GM12878 (cell line): ENCODE measurements around the gene RXFP1. TPM values are rescaled to one million over a fixed set of nuclear protein-coding genes. Genes with fewer than 3 reads are reported as not detected.

Source experiments
- ATAC-seq: fragments of 200-7000 bp; cut with Tn5 transposase; 3 replicates; pipeline ENCODE4 v1.9.1; 2020; ENCODE audit warnings: mild to moderate bottlenecking, moderate library complexity
- BruUV-seq: library from RNA; stranded (reverse); fragments of 400-500 nt; replicated peaks from 2 replicates; lab custom pipeline; 2021; lab: Mats Ljungman, UMichigan
- CTCF ChIA-PET: fragments of 300-600 bp; sonication (Branson Sonifier 250); formaldehyde crosslinking; extraction: SDS; loops from one replicate; lab custom pipeline; 2021; ENCODE audit warnings: inconsistent platforms; lab: Yijun Ruan, JAX
- POLR2A ChIA-PET: fragments of 350-600 bp; formaldehyde crosslinking; extraction: SDS; loops from one replicate; lab custom pipeline; 2021; ENCODE audit warnings: inconsistent platforms; lab: Charles Lee
- RAD21 ChIA-PET: fragments of 300-600 bp; sonication (Branson Sonifier 250); formaldehyde crosslinking; loops from one replicate; lab custom pipeline; 2023; ENCODE audit warnings: antibody characterized with exemption; ENCODE audit not compliant: unreplicated experiment; lab: Charles Lee
- SMC1A ChIA-PET: fragments of 300-600 bp; sonication (Branson Sonifier 250); formaldehyde crosslinking; loops from one replicate; lab custom pipeline; 2023; ENCODE audit not compliant: unreplicated experiment, uncharacterized antibody; lab: Charles Lee
- DNase-seq: peaks from one replicate; pipeline ENCODE4 v3.0.0-alpha.2; 2011; ENCODE audit warnings: low read depth, low spot score
- FAIRE-seq: peaks from 3 replicates; lab custom pipeline; 2011; peaks lifted over from hg19 to GRCh38; lab: Jason Lieb, UNC
- H2AFZ ChIP-seq: 2 replicates; pipeline ENCODE4 v1.6.0; 2011; ENCODE audit warnings: low read depth, low read length, control low read depth; ENCODE audit not compliant: control insufficient read depth
- H3K27ac ChIP-seq: 2 replicates; pipeline ENCODE4 v1.5.1; 2011; ENCODE audit warnings: control low read depth; ENCODE audit not compliant: control insufficient read depth, insufficient read depth
- H3K27me3 ChIP-seq, 2 experiments: replicated peaks in 1 of 2; 2 replicates each; pipeline versions ENCODE4 v1.6.0 to v1.6.1; 2011; ENCODE audit warnings: low read length in 1 of 2; ENCODE audit not compliant: control insufficient read depth in 2 of 2, insufficient read depth in 2 of 2
- H3K36me3 ChIP-seq, 2 experiments: 2 replicates each; pipeline ENCODE4 v1.5.1; 2011; ENCODE audit warnings: low read length in 1 of 2; ENCODE audit not compliant: control insufficient read depth in 2 of 2, insufficient read depth in 2 of 2
- H3K4me1 ChIP-seq: 2 replicates; pipeline ENCODE4 v1.6.1; 2011; ENCODE audit warnings: mild to moderate bottlenecking, low read length, moderate library complexity, mixed read lengths; ENCODE audit not compliant: control insufficient read depth, insufficient read depth
- H3K4me2 ChIP-seq: 2 replicates; pipeline ENCODE4 v1.6.0; 2011; ENCODE audit warnings: control low read depth; ENCODE audit not compliant: control insufficient read depth, insufficient read depth
- H3K4me3 ChIP-seq: fragments of 200-600 bp; sonication (generic); 2 replicates; pipeline ENCODE4 v1.5.1; 2016
- H3K79me2 ChIP-seq: 2 replicates; pipeline ENCODE4 v1.6.0; 2011; ENCODE audit warnings: low read length; ENCODE audit not compliant: control insufficient read depth, insufficient read depth
- H3K9ac ChIP-seq: 2 replicates; pipeline ENCODE4 v1.8.0; 2011; ENCODE audit warnings: low read length, control low read depth, mixed read lengths; ENCODE audit not compliant: control insufficient read depth, insufficient read depth
- H3K9me3 ChIP-seq: replicated peaks from 3 replicates; pipeline ENCODE4 v1.5.1; 2011; ENCODE audit warnings: mild to moderate bottlenecking, low read length; ENCODE audit not compliant: control insufficient read depth, insufficient read depth
- H4K20me1 ChIP-seq: 2 replicates; pipeline ENCODE4 v1.6.0; 2011; ENCODE audit not compliant: control insufficient read depth, insufficient read depth
- BCL3 ChIP-seq: IDR thresholded peaks from 2 replicates; pipeline ENCODE4 v1.6.1; 2011; ENCODE audit warnings: borderline replicate concordance, low read depth, mild to moderate bottlenecking, moderate library complexity, low read length; ENCODE audit not compliant: insufficient read depth, poor library complexity, severe bottlenecking
- E2F8 ChIP-seq: fragments of 450-650 bp; IDR thresholded peaks from 2 replicates; pipeline ENCODE4 v1.6.1; 2018; ENCODE audit warnings: mild to moderate bottlenecking, low read depth, moderate library complexity; ENCODE audit not compliant: partially characterized antibody
- EZH2 ChIP-seq: IDR thresholded peaks from 2 replicates; pipeline ENCODE4 v1.6.1; 2012; ENCODE audit warnings: low read depth, mild to moderate bottlenecking, control low read depth, inconsistent platforms, low read length, borderline replicate concordance; ENCODE audit not compliant: control insufficient read depth
- NFYB ChIP-seq: IDR thresholded peaks from 2 replicates; pipeline ENCODE4 v1.6.1; 2011; ENCODE audit warnings: low read depth, mild to moderate bottlenecking, low read length, improper control_type of control experiment, moderate library complexity; ENCODE audit not compliant: insufficient read depth
- RUNX3 ChIP-seq: IDR thresholded peaks from 2 replicates; pipeline ENCODE4 v1.6.1; 2012; ENCODE audit warnings: low read length, inconsistent platforms
- SMARCA5 ChIP-seq: fragments of 450-650 bp; IDR thresholded peaks from 2 replicates; pipeline ENCODE4 v1.6.1; 2017; ENCODE audit warnings: mild to moderate bottlenecking
- SUPT20H ChIP-seq: IDR thresholded peaks from 2 replicates; pipeline ENCODE4 v1.6.1; 2011; ENCODE audit warnings: low read depth, mild to moderate bottlenecking, low read length, moderate library complexity, borderline replicate concordance; ENCODE audit not compliant: control insufficient read depth
- WGBS: methylation state at CpG from one replicate; pipeline ENCODE4 v1.1.6; 2016; ENCODE audit warnings: low lambda C conversion rate; ENCODE audit not compliant: insufficient replicate concordance, insufficient coverage; ENCODE audit errors: missing lambda C conversion rate; 5-methylcytosine and 5-hydroxymethylcytosine counted together
- in situ Hi-C: fragments of 300-500 bp; cut with MboI; formaldehyde crosslinking; loops from 9 replicates; pipeline ENCODE4 v1.14.3; 2018; ENCODE audit warnings: mixed read lengths
- intact Hi-C: fragments of 100-400 bp; cut with micrococcal nuclease; formaldehyde crosslinking; loops from one replicate; pipeline ENCODE4 v1.14.2; 2022; ENCODE audit not compliant: unreplicated experiment
- polyA plus RNA-seq, 11 experiments: library from polyadenylated mRNA; depleted of rRNA in 4 of 11; unstranded in 6 of 11; stranded (reverse) in 5 of 11; fragments of >200 nt; fragmentation: Nextera tagmentation in 4 of 11; fragmentation: Illumina TruSeq in 1 of 11; extraction: Ambion mirVana in 4 of 11; extraction: Trizol in 1 of 11; gene quantifications; 1 replicate in 1 of 11; 2 replicates in 10 of 11; pipeline versions ENCODE4 v1.2.1 to v1.2.3, GENCODE V29; 2011 to 2016; ENCODE audit warnings: inconsistent platforms in 2 of 11, missing spikeins in 2 of 11, low read depth in 1 of 11
- total RNA-seq, 4 experiments: library from RNA; depleted of rRNA in 3 of 4; stranded (reverse); fragments of >200 nt in 3 of 4; fragmentation: Illumina TruSeq in 1 of 4; extraction: Trizol in 1 of 4; gene quantifications; 2 replicates each; pipeline versions ENCODE4 v1.2.1 to v1.2.3, GENCODE V29; 2013 to 2021
- TF ChIP-seq, protein P1 (sequence below): fragments of 450-650 bp; IDR thresholded peaks from 2 replicates; pipeline ENCODE4 v1.6.1; 2017; ENCODE audit warnings: mild to moderate bottlenecking, low read depth, inconsistent platforms; ENCODE audit not compliant: poor library complexity, severe bottlenecking
- TF ChIP-seq, protein P2 (sequence below): fragments of 450-650 bp; IDR thresholded peaks from 2 replicates; pipeline ENCODE4 v1.6.1; 2016; ENCODE audit warnings: mild to moderate bottlenecking
- TF ChIP-seq, protein P3 (sequence below): fragments of 450-650 bp; formaldehyde crosslinking; IDR thresholded peaks from 2 replicates; pipeline ENCODE4 v1.4.0; 2022; ENCODE audit warnings: mild to moderate bottlenecking, moderate library complexity

The RXFP1 gene
- total and polyA plus RNA-seq, 10 of the 15 experiments (the other 5 are each of a cell fraction or from before 2014, with no cell fraction given): 0.12 TPM; not detected in 9

DNA sequence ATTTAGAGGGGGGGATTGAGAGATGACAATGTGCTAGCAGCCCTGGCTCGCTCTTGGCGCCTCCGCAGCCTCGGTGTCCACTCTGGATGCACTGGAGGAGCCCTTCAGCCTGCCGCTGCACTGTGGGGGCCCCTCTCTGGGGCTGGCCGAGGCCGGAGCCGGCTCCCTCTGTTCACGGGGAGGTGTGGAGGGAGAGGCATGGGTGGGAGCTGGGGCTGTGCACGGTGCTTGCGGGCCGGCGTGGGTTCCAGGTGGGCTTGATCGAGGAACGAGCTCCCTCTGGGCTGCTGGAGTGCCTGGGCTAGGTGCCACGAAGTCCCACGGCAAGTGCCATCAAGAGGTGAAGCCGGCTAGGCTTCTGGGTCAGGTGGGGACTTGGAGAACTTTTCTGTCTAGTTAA is 143.1 kb downstream of the RXFP1 start (continued):
- no peak for TF ChIP-seq E2F8
- no peak for TF ChIP-seq NFYB
- TF ChIP-seq SMARCA5: no peak
- TF ChIP-seq, all 136 proteins: peak for 0

DNA sequence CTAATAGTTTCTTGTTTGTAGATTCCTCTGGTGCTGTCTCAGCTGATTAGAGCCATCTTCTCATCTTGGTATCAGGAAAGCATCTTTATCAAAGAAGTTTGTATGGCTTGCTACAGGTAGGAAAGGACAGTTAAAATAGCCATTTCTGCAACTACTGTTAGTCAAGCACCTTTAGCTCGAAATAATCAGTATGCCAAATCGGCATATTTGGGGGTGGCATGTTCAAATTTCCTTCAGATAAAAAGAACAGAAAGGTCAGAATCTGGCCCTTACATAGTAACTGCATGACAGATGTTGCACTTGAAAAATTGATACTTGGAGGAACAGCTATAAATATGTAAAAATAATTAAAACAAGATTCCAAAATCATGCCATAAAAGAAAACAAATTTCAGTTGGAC is 145.2 kb downstream of the RXFP1 start:
- WGBS: 75% methylated on average over 2 of the region's 2 CpGs
- SMC1A ChIA-PET: no interaction called here
- H4K20me1 ChIP-seq: no peaks in the 10 kb centered on the region
- H3K36me3 ChIP-seq: peaks cover 0 to 6% of the 10 kb centered on the region in 2 experiments; a peak in 1 of 4 replicates
- intact Hi-C loops (loop anchor here (2.0 kb wide), 1 partner anchor 780 kb away; no protein-coding TSS in a partner anchor), in situ Hi-C loops (no loop called here)
- H3K4me3 ChIP-seq: no peak overlapping the region
- DNase-seq (no peak), ATAC-seq (no peak), FAIRE-seq (no peak)
- no peak overlapping the region for H3K9ac ChIP-seq
- H3K27me3 ChIP-seq: no peaks in the 10 kb centered on the region
- H3K27ac ChIP-seq: no peak overlapping the region
- POLR2A ChIA-PET: no interaction called here
- H3K79me2 ChIP-seq: peaks cover 33% of the 10 kb centered on the region
- RAD21 ChIA-PET: no interaction called here
- no peak overlapping the region for H3K4me2 ChIP-seq
- no peaks in the 10 kb centered on the region for H3K4me1 ChIP-seq
- no peak overlapping the region for H2AFZ ChIP-seq
- CTCF ChIA-PET: interaction anchor here (0.7 to 1.3 kb wide), 6 partner anchors 14 to 410 kb away, joined by 3 read pairs; no protein-coding TSS in a partner anchor
- no peaks in the 10 kb centered on the region for H3K9me3 ChIP-seq
- BruUV-seq: no TSS peak
- TF ChIP-seq, protein P1, sequence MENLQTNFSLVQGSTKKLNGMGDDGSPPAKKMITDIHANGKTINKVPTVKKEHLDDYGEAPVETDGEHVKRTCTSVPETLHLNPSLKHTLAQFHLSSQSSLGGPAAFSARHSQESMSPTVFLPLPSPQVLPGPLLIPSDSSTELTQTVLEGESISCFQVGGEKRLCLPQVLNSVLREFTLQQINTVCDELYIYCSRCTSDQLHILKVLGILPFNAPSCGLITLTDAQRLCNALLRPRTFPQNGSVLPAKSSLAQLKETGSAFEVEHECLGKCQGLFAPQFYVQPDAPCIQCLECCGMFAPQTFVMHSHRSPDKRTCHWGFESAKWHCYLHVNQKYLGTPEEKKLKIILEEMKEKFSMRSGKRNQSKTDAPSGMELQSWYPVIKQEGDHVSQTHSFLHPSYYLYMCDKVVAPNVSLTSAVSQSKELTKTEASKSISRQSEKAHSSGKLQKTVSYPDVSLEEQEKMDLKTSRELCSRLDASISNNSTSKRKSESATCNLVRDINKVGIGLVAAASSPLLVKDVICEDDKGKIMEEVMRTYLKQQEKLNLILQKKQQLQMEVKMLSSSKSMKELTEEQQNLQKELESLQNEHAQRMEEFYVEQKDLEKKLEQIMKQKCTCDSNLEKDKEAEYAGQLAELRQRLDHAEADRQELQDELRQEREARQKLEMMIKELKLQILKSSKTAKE: no peak
- TF ChIP-seq RUNX3 (no peak), EZH2 (no peak), BCL3 (no peak), SUPT20H (no peak)
- TF ChIP-seq, protein P2, sequence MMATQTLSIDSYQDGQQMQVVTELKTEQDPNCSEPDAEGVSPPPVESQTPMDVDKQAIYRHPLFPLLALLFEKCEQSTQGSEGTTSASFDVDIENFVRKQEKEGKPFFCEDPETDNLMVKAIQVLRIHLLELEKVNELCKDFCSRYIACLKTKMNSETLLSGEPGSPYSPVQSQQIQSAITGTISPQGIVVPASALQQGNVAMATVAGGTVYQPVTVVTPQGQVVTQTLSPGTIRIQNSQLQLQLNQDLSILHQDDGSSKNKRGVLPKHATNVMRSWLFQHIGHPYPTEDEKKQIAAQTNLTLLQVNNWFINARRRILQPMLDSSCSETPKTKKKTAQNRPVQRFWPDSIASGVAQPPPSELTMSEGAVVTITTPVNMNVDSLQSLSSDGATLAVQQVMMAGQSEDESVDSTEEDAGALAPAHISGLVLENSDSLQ: no peak
- TF ChIP-seq, protein P3, sequence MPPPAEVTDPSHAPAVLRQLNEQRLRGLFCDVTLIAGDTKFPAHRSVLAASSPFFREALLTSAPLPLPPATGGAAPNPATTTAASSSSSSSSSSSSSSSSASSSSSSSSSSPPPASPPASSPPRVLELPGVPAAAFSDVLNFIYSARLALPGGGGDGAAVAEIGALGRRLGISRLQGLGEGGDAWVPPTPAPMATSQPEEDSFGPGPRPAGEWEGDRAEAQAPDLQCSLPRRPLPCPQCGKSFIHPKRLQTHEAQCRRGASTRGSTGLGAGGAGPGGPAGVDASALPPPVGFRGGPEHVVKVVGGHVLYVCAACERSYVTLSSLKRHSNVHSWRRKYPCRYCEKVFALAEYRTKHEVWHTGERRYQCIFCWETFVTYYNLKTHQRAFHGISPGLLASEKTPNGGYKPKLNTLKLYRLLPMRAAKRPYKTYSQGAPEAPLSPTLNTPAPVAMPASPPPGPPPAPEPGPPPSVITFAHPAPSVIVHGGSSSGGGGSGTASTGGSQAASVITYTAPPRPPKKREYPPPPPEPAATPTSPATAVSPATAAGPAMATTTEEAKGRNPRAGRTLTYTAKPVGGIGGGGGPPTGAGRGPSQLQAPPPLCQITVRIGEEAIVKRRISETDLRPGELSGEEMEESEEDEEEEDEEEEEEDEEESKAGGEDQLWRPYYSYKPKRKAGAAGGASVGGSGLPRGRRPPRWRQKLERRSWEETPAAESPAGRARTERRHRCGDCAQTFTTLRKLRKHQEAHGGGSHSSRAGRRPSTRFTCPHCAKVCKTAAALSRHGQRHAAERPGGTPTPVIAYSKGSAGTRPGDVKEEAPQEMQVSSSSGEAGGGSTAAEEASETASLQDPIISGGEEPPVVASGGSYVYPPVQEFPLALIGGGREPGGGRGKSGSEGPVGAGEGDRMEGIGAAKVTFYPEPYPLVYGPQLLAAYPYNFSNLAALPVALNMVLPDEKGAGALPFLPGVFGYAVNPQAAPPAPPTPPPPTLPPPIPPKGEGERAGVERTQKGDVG (CRISPR knock-in tag): no peak
